EH (cell line): ENCODE results near the gene LYRM7.
"Not testable (repeated sequence)": the region's sequence is repeated elsewhere in the genome, so short reads cannot be mapped to it uniquely, and the experiment has no call there.

ENCODE experiments used
- DNase-seq: peaks from one replicate; pipeline ENCODE4 v3.0.0-alpha.2; 2015; ENCODE audit warnings: low read depth

The LYRM7 gene

GRCh38 chr5:131180407-131180806 is 9.7 kb downstream of the LYRM7 start:
- DNase-seq = no peak

DNA sequence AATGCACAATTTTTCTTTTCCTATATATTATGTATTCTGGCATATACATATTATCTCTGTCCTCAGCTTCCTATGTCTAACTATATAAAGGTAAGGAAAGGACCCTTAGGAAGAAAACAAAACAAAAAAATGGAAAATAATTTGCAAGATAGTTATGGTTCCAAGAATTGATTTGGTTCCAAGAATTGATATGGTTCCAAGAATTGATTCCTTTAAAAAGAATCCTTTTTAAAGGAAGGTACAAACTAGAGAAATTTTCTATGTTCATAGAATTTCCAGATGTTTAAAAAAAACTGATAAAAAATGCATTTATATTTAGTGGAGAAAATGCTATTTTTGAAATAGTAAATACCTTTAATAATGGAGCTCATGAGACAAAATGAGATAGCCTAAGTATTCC is 12.1 kb downstream of the LYRM7 start:
- no peak for DNase-seq

GRCh38 chr5:131185523-131186104 is 14.9 kb downstream of the LYRM7 start:
- no peak for DNase-seq

GRCh38 chr5:131186561-131187256 is 16.0 kb downstream of the LYRM7 start:
- DNase-seq = no peak

DNA sequence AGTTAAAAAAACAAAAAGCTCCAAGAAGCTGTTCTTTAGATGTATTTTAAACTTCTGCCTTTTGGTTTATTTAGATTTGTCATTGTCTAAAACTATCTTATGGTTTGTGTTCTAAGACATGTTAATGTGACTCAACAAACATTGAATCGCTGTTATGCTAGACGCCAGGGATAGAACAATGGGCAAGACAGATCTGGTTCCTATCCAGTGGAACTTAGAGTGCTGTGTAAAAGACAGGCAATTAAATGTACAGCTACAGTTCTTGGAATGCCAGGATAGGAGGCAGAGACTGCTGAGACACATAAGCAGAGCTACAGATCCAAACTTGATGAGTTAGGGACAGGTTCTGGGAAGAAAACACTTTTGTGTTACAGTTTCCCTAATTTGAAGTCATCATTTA is 22.4 kb downstream of the LYRM7 start:
- DNase-seq = peak; percentile 22

GRCh38 chr5:131193897-131194296 is 23.2 kb downstream of the LYRM7 start:
- DNase-seq = not testable (repeated sequence)

DNA sequence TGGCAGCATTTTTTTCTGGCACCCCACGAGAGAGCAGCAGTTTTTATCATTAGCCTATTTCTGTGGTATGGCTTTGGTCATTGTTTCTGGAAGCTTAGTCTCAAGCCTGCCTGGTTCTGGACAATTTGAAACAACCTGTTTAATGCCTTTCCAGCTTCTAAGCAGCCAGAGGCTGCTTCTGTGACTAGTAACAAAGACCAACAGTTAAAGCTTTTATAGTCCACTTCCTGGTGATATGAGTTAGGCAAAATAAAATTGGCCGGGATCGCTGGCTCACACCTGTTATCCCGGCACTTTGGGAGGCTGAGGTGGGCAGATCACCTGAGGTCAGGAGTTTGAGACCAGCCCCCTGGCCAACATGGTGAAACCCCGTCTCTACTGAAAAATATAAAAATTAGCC is 24.0 kb downstream of the LYRM7 start:
- DNase-seq = no peak

DNA sequence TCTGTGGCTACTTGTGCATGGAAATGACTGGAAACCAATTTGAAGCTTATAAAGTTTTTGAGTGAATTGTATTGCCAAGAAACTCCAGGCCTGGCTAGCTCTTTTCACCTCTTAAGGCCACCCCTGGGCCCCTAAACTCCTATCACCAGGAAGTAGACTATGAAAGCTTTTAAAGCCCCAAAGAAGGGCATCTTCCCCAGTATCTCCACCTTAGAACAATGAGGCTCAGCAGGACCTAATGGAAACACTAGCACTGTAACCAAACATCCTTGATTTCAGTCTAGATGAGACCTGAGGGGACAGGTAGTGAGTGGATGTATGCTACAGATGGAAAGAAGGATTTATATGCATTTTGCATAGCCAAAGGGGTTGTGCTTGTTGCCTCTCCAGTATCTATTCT is 25.0 kb downstream of the LYRM7 start:
- DNase-seq = no peak

DNA sequence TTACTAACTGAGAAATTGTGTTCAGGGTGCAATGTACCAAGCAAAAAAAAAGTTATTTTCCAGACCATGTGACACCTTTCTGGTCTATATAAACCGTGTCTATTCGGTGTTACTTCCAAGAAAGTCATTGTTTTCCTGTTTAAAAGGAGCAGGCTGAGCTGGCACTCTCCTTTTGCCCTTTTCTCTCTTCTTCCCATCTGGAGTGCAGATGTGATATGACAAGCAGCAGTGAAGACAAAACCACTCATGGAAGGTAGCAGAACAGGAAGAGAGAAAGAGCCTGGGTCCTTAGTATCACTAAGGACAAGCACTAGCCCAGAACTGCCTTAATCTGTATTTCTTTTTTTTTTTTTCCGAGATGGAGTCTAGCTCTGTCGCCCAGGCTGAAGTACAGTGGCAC is 25.6 kb downstream of the LYRM7 start:
- DNase-seq = peak; percentile 12

DNA sequence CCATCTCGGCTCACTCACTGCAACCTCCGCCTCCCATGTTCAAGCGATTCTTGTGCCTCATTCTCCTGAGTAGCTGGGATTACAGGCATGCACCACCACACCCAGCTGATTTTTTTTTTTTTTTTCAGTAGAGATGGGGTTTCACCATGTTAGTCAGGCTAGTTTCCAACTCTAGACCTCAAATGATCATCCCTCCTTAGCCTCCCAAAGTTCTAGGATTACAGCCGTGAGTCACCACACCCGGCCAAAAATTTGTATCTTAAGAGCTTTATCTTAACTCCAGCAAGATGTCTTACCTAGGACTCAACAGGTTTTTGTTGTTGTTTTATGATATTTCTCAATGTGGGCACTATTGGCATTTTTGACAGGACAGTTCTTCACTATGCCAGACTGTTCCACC is 27.9 kb downstream of the LYRM7 start:
- peak; percentile 18 for DNase-seq

GRCh38 chr5:131200560-131200959 is 29.8 kb downstream of the LYRM7 start:
- no peak for DNase-seq

- no peak for DNase-seq
These were observed 34.2 kb downstream of the LYRM7 start for GRCh38 chr5:131204964-131205363.

DNA sequence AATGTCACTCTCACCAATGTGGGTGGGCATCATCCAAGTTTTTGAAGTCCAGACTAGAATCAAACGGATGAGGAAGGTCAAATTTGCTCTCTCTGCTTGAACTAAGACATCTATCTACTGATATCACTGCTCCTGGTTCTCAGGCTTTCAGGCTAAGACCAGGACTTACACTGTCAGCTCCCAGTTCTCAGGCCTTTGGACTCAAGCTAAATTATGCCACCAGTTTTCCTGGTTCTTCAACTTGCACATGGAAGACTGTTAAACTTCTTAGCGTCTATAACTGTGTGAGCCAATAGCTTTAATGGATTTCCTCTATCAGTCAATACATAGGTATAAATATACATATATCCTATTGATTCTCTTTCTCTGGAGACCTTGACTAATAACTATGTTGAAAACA is 35.3 kb downstream of the LYRM7 start:
- DNase-seq = no peak

GRCh38 chr5:131206772-131207171 is 36.0 kb downstream of the LYRM7 start:
- DNase-seq = no peak

DNA sequence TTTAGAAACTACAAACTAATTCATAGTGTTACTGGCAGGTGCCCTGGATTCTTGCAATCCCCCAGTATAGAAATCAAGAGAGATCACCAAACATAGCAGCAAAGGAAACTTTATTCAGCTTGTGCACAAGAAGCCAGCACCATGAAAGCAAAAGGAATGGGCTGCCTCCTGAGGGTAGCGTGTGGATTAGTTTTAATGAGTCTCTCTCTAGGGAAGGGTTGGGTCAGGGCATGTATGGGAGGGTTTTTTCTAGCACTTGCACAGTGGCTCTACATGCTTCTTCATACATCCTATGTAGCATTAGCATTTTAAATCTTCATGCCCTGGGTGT is 38.4 kb downstream of the LYRM7 start:
- DNase-seq = no peak

DNA sequence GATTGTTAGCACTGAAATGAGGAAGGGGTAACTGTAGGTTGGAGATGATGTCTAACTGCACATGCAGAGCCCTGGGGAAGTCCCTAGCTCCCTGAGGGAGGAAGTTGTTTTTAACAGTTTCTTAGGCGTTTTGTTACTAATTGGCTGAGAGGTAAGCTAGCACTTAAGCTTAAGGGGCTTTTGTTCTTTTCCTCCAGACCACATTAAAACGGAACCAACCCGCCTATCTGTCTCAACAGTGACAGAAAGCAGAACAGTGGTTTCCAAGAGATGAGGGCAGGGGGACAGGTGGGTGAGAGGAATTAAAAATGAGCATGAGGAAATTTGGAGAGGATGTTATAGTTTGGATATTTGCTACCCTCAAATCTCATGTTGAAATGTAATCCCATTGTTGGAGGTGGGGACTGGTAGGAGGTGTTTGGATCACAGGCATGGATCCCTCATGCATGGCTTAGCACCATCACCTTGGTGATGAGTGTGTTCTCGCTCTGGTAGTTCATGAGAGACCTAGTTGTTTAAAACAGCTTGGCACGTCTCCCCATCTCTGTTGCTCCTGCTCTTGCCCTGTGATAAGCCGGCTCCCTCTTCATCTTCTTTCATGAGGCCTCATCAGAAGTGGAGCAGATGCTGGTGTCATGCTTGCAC is 38.9 kb downstream of the LYRM7 start:
- DNase-seq = no peak

GRCh38 chr5:131210151-131210510 is 39.4 kb downstream of the LYRM7 start:
- DNase-seq = no peak

DNA sequence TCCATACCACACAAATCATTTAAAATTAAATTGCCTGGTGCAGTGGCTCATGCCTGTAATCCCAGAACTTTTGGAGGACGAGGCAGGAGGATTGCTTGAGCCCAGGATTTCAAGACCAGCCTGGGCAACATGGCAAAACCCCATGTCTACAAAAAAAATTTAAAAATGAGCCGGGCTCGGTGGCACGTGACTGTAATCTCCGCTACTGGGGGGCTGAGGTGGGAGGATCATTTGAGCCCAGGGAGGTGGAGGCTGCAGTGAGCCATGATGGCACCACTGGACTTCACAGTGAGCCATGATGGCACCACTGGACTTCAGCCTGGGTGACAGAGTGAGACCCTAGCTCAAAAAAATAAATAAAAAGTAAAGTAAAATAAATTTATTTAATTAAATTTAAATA is 40.9 kb downstream of the LYRM7 start:
- DNase-seq = no peak

- no peak for DNase-seq
These were observed 41.8 kb downstream of the LYRM7 start for GRCh38 chr5:131212471-131213021.

GRCh38 chr5:131214609-131215227 is 44.0 kb downstream of the LYRM7 start:
- DNase-seq = no peak

- no peak for DNase-seq
These were observed 47.0 kb downstream of the LYRM7 start for GRCh38 chr5:131217791-131218190.

- peak; percentile 48 for DNase-seq
These were observed 47.6 kb downstream of the LYRM7 start for GRCh38 chr5:131218392-131218791.

- DNase-seq = no peak
These were observed 49.8 kb downstream of the LYRM7 start for GRCh38 chr5:131220566-131220965.
